ENCODE measurements around the gene FNDC3A.

DNA sequence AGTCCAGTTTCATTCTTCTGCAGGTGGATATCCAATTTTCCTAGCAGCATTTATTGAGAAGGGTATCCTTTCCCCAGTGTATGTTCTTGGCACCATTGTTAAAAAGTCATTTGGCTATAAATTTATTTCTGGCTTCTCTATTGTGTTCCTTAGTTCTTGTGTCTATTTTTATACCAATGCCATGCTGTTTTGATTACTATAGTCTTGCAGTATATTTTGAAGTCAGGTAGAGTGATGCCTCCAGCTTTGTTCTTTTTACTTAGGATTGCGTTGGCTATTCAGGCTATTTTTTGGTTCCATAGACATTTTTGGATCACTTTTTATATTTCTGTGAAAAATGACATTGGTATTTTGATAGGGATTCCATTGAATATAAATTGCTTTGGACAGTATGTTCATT is 172.7 kb downstream of the FNDC3A start:
- TF ChIP-seq POLR2A (IDR thresholded peaks at IDR 0.05; ENCODE audit: extremely low read depth, insufficient read length) (no peak), MYC (IDR thresholded peaks at IDR 0.05; ENCODE audit: low read depth, low read length) (no peak)
- TF ChIP-seq, protein P1, sequence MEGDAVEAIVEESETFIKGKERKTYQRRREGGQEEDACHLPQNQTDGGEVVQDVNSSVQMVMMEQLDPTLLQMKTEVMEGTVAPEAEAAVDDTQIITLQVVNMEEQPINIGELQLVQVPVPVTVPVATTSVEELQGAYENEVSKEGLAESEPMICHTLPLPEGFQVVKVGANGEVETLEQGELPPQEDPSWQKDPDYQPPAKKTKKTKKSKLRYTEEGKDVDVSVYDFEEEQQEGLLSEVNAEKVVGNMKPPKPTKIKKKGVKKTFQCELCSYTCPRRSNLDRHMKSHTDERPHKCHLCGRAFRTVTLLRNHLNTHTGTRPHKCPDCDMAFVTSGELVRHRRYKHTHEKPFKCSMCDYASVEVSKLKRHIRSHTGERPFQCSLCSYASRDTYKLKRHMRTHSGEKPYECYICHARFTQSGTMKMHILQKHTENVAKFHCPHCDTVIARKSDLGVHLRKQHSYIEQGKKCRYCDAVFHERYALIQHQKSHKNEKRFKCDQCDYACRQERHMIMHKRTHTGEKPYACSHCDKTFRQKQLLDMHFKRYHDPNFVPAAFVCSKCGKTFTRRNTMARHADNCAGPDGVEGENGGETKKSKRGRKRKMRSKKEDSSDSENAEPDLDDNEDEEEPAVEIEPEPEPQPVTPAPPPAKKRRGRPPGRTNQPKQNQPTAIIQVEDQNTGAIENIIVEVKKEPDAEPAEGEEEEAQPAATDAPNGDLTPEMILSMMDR (IDR thresholded peaks at IDR 0.05; ENCODE audit: low read depth, low read length), result no peak

All from NB4 (cell line).